Measurements from ENCODE around the gene EIF4G3.
"Not testable (repeated sequence)": the region's sequence is repeated elsewhere in the genome, so short reads cannot be mapped to it uniquely, and the experiment has no call there.

The EIF4G3 gene

GRCh38 chr1:21065851-21066250, 110.8 kb downstream of the EIF4G3 start:
- no peak for DNase-seq

- no peak for DNase-seq
Observed at GRCh38 chr1:21064057-21064456, 112.6 kb downstream of the EIF4G3 start.

GRCh38 chr1:21060523-21060922, 116.2 kb downstream of the EIF4G3 start:
- DNase-seq, result no peak

- no peak for DNase-seq
Observed at GRCh38 chr1:21059021-21059420, 117.7 kb downstream of the EIF4G3 start.

- no peak for DNase-seq
Observed at GRCh38 chr1:21058035-21058793, 118.5 kb downstream of the EIF4G3 start.

GRCh38 chr1:21053189-21053928, 123.3 kb downstream of the EIF4G3 start:
- DNase-seq, result not testable (repeated sequence)

- no peak for DNase-seq
Observed at GRCh38 chr1:21052034-21052433, 124.7 kb downstream of the EIF4G3 start.

- DNase-seq, result no peak
Observed at GRCh38 chr1:21051177-21051825, 125.4 kb downstream of the EIF4G3 start.

- DNase-seq, result no peak
Observed at GRCh38 chr1:21050031-21050430, 126.7 kb downstream of the EIF4G3 start.

- DNase-seq, result no peak
Observed at GRCh38 chr1:21048462-21048861, 128.2 kb downstream of the EIF4G3 start.

- no peak for DNase-seq
Observed at GRCh38 chr1:21046132-21046531, 130.6 kb downstream of the EIF4G3 start.

GRCh38 chr1:21045351-21045750, 131.3 kb downstream of the EIF4G3 start:
- no peak for DNase-seq

GRCh38 chr1:21042929-21043605, 133.6 kb downstream of the EIF4G3 start:
- DNase-seq, result no peak

- no peak for DNase-seq
Observed at GRCh38 chr1:21041541-21041940, 135.2 kb downstream of the EIF4G3 start.

GRCh38 chr1:21037091-21037490, 139.6 kb downstream of the EIF4G3 start:
- no peak for DNase-seq

- no peak for DNase-seq
Observed at GRCh38 chr1:21035794-21036193, 140.9 kb downstream of the EIF4G3 start.

- no peak for DNase-seq
Observed at GRCh38 chr1:21034725-21035628, 141.7 kb downstream of the EIF4G3 start.

GRCh38 chr1:21032741-21033140, 144.0 kb downstream of the EIF4G3 start:
- DNase-seq, result no peak

GRCh38 chr1:21030181-21030580, 146.5 kb downstream of the EIF4G3 start:
- DNase-seq, result no peak

- no peak for DNase-seq
Observed at GRCh38 chr1:21028520-21029145, 148.1 kb downstream of the EIF4G3 start.

- DNase-seq, result no peak
Observed at GRCh38 chr1:21027805-21028204, 148.9 kb downstream of the EIF4G3 start.

- no peak for DNase-seq
Observed at GRCh38 chr1:21024918-21025317, 151.8 kb downstream of the EIF4G3 start.

Measured in stimulated activated CD4-positive, alpha-beta T cell treated with anti-CD3 and anti-CD28 coated beads, Interleukin-2, amount 100 ng/mL, for 48 hours (primary cell).